ENCODE measurements around the gene BACH2. TPM values are rescaled to one million over a fixed set of nuclear protein-coding genes. Genes with fewer than 3 reads are reported as not detected.
"Not testable (repeated sequence)": the region's sequence is repeated elsewhere in the genome, so short reads cannot be mapped to it uniquely, and the experiment has no call there.

BACH2 gene
- total RNA-seq, 2 experiments from 2014 or later = 75.1 to 77.9 TPM

GRCh38 chr6:90140683-90141082, 156.0 kb downstream of the BACH2 start:
- peaks cover 87% of the 10 kb centered on the region for H3K4me1 Mint-ChIP-seq (ENCODE audit: low read depth)
- intact Hi-C loops (cut with micrococcal nuclease) = no loop called here
- no peaks in the 10 kb centered on the region for H3K27me3 Mint-ChIP-seq (ENCODE audit: low read depth)
- DNase-seq = no peak
- no peaks in the 10 kb centered on the region for H3K9me3 Mint-ChIP-seq
- CTCF ChIA-PET = interaction anchor here (1.6 kb wide), 1 partner anchor 8 kb away, joined by 5 read pairs; no protein-coding TSS in a partner anchor
- H3K4me3 Mint-ChIP-seq = no peak overlapping the region
- no peak overlapping the region for H3K27ac Mint-ChIP-seq
- H3K36me3 Mint-ChIP-seq (ENCODE audit: low read depth) = peaks cover 8% of the 10 kb centered on the region

GRCh38 chr6:90139272-90139817, 157.3 kb downstream of the BACH2 start:
- H3K4me3 Mint-ChIP-seq = no peak overlapping the region
- CTCF ChIA-PET = interaction anchor here (0.6 to 2.0 kb wide), 3 partner anchors 39 to 58 kb away, joined by 3 to 7 read pairs (median 4); no protein-coding TSS in a partner anchor
- peak overlapping the region; percentile 60 for H3K27ac Mint-ChIP-seq
- H3K4me1 Mint-ChIP-seq (ENCODE audit: low read depth) = peaks cover 82% of the 10 kb centered on the region
- peaks cover under 1% of the 10 kb centered on the region for H3K9me3 Mint-ChIP-seq
- DNase-seq = peak; percentile 49
- peaks cover 14% of the 10 kb centered on the region for H3K36me3 Mint-ChIP-seq (ENCODE audit: low read depth)
- H3K27me3 Mint-ChIP-seq (ENCODE audit: low read depth) = no peaks in the 10 kb centered on the region
- intact Hi-C loops (cut with micrococcal nuclease) = no loop called here

- peaks cover 19% of the 10 kb centered on the region for H3K36me3 Mint-ChIP-seq (ENCODE audit: low read depth)
- H3K27ac Mint-ChIP-seq = peak overlapping the region; percentile 50
- peaks cover 75% of the 10 kb centered on the region for H3K4me1 Mint-ChIP-seq (ENCODE audit: low read depth)
- no peak overlapping the region for H3K4me3 Mint-ChIP-seq
- no peaks in the 10 kb centered on the region for H3K27me3 Mint-ChIP-seq (ENCODE audit: low read depth)
- CTCF ChIA-PET = interaction anchor here (1.1 to 1.3 kb wide), 2 partner anchors 20 to 43 kb away, joined by 3 to 4 read pairs; no protein-coding TSS in a partner anchor
- intact Hi-C loops (cut with micrococcal nuclease) = loop anchor here (1.0 kb wide), 1 partner anchor 13 kb away; no protein-coding TSS in a partner anchor
- DNase-seq = no peak
- peaks cover 2% of the 10 kb centered on the region for H3K9me3 Mint-ChIP-seq
Observed at GRCh38 chr6:90136837-90137568, 159.6 kb downstream of the BACH2 start.

DNA sequence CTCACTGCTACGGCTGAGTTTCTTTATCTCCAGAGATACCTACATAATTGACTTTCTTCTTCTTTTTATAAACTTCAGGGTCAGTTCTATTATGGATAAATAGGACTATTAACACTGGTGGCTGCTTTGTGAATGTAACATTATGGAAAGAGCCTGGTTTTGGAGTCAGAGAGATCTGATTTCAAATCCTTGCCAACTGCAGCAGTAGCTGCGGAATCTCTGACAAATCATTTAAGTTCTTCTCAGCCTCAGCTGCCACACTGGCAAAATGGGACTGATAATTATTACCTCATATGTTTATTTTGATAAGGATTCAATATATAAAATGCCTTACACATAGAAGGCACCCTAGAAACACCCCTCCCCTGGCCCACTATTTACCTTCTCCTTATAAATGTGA, 160.5 kb downstream of the BACH2 start:
- Mint-ChIP-seq H3K27ac (peak overlapping the region; percentile 18), H3K36me3 (ENCODE audit: low read depth) (peaks cover 19% of the 10 kb centered on the region), H3K27me3 (ENCODE audit: low read depth) (no peaks in the 10 kb centered on the region), H3K9me3 (peaks cover 2% of the 10 kb centered on the region), H3K4me3 (no peak overlapping the region), H3K4me1 (ENCODE audit: low read depth) (peaks cover 78% of the 10 kb centered on the region)
- intact Hi-C loops (cut with micrococcal nuclease) = no loop called here
- CTCF ChIA-PET = interaction anchor here (0.6 to 1.3 kb wide), 3 partner anchors 16 to 284 kb away, joined by 3 to 5 read pairs (median 3); no protein-coding TSS in a partner anchor
- no peak for DNase-seq

- Mint-ChIP-seq H3K27ac (peak overlapping the region; percentile 18), H3K36me3 (ENCODE audit: low read depth) (peaks cover 21% of the 10 kb centered on the region), H3K27me3 (ENCODE audit: low read depth) (no peaks in the 10 kb centered on the region), H3K4me3 (no peak overlapping the region), H3K9me3 (peaks cover 2% of the 10 kb centered on the region), H3K4me1 (ENCODE audit: low read depth) (peaks cover 82% of the 10 kb centered on the region)
- intact Hi-C loops (cut with micrococcal nuclease) = no loop called here
- CTCF ChIA-PET = interaction anchor here (0.6 to 1.3 kb wide), 3 partner anchors 16 to 283 kb away, joined by 3 to 5 read pairs (median 3); no protein-coding TSS in a partner anchor
- DNase-seq = no peak
Observed at GRCh38 chr6:90135667-90136066, 161.0 kb downstream of the BACH2 start.

- H3K27me3 Mint-ChIP-seq (ENCODE audit: low read depth); H3K9me3 Mint-ChIP-seq; H3K27ac Mint-ChIP-seq; H3K4me3 Mint-ChIP-seq; DNase-seq; CTCF ChIA-PET: not testable (repeated sequence)
- Mint-ChIP-seq H3K36me3 (ENCODE audit: low read depth) (peaks cover 28% of the 10 kb centered on the region), H3K4me1 (ENCODE audit: low read depth) (peaks cover 70% of the 10 kb centered on the region)
- intact Hi-C loops (cut with micrococcal nuclease) = loop anchor here (5.0 kb wide), 1 partner anchor 726 kb away; no protein-coding TSS in a partner anchor
Observed at GRCh38 chr6:90133664-90134063, 163.0 kb downstream of the BACH2 start.

GRCh38 chr6:90131614-90132423, 164.8 kb downstream of the BACH2 start:
- Mint-ChIP-seq H3K27ac (peak overlapping the region; percentile 54), H3K9me3 (peaks cover 2% of the 10 kb centered on the region), H3K4me3 (no peak overlapping the region), H3K4me1 (ENCODE audit: low read depth) (peaks cover 66% of the 10 kb centered on the region), H3K27me3 (ENCODE audit: low read depth) (no peaks in the 10 kb centered on the region), H3K36me3 (ENCODE audit: low read depth) (peaks cover 43% of the 10 kb centered on the region)
- DNase-seq = no peak
- intact Hi-C loops (cut with micrococcal nuclease) = loop anchor here (5.0 kb wide), 1 partner anchor 725 kb away; no protein-coding TSS in a partner anchor
- CTCF ChIA-PET = interaction anchor here (0.9 to 1.7 kb wide), 4 partner anchors 10 to 46 kb away, joined by 3 to 5 read pairs (median 4); no protein-coding TSS in a partner anchor

GRCh38 chr6:90131125-90131524, 165.5 kb downstream of the BACH2 start:
- peaks cover 68% of the 10 kb centered on the region for H3K4me1 Mint-ChIP-seq (ENCODE audit: low read depth)
- CTCF ChIA-PET = interaction anchor here (1.0 kb wide), 1 partner anchor 10 kb away, joined by 4 read pairs; no protein-coding TSS in a partner anchor
- intact Hi-C loops (cut with micrococcal nuclease) = loop anchor here (5.0 kb wide), 1 partner anchor 724 kb away; no protein-coding TSS in a partner anchor

DNA sequence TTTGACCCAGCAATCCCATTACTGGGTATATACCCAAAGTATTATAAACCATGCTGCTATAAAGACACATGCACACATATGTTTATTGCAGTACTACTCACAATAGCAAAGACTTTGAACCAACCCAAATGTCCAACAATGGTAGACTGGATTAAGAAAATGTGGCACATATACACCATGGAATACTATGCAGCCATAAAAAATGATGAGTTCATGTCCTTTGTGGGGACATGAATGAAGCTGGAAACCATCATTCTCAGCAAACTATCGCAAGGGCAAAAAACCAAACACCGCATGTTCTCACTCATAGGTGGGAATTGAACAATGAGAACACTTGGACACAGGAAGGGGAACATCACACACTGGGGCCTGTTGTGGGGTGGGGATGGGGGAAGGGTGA, 168.0 kb downstream of the BACH2 start:
- intact Hi-C loops (cut with micrococcal nuclease); H3K9me3 Mint-ChIP-seq; H3K27ac Mint-ChIP-seq; DNase-seq; H3K27me3 Mint-ChIP-seq (ENCODE audit: low read depth); H3K4me3 Mint-ChIP-seq: not testable (repeated sequence)
- Mint-ChIP-seq H3K4me1 (ENCODE audit: low read depth) (peaks cover 78% of the 10 kb centered on the region), H3K36me3 (ENCODE audit: low read depth) (peaks cover 43% of the 10 kb centered on the region)
- CTCF ChIA-PET = interaction anchor here (1.5 kb wide), 1 partner anchor 11 kb away, joined by 3 read pairs; no protein-coding TSS in a partner anchor

More at GRCh38 chr6:90131125-90131524, 165.5 kb downstream of the BACH2 start:
- Mint-ChIP-seq H3K4me3 (no peak overlapping the region), H3K36me3 (ENCODE audit: low read depth) (peaks cover 47% of the 10 kb centered on the region), H3K27me3 (ENCODE audit: low read depth) (no peaks in the 10 kb centered on the region), H3K9me3 (peaks cover 2% of the 10 kb centered on the region), H3K27ac (no peak overlapping the region)
- no peak for DNase-seq

DNA sequence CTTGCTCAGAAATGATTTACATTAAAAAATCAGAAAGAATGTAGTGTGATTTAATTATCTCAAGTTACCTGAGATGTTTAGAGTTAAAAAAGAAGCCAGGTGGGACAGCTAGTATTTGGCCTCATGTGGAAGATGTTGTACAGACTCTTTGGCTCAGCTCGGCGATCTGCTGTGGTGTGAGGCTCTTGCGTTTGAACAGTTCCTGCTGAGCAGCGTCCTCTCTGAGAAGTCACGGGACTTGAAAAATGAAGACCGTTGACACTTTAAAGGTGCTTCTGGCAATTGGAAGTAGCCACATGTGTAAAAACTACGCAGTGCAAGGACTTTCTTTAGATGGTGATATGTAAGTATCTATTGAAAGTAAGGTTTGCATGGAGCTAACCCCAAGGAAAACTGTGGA, 169.0 kb downstream of the BACH2 start:
- Mint-ChIP-seq H3K4me1 (ENCODE audit: low read depth) (peaks cover 80% of the 10 kb centered on the region), H3K36me3 (ENCODE audit: low read depth) (peaks cover 46% of the 10 kb centered on the region), H3K4me3 (peak overlapping the region; percentile 44), H3K9me3 (no peaks in the 10 kb centered on the region), H3K27me3 (ENCODE audit: low read depth) (no peaks in the 10 kb centered on the region), H3K27ac (peak overlapping the region; percentile 83)
- intact Hi-C loops (cut with micrococcal nuclease) = no loop called here
- CTCF ChIA-PET = interaction anchor here (1.1 to 1.5 kb wide), 2 partner anchors 10 to 74 kb away, joined by 3 read pairs; no protein-coding TSS in a partner anchor
- DNase-seq = peak; percentile 51

DNA sequence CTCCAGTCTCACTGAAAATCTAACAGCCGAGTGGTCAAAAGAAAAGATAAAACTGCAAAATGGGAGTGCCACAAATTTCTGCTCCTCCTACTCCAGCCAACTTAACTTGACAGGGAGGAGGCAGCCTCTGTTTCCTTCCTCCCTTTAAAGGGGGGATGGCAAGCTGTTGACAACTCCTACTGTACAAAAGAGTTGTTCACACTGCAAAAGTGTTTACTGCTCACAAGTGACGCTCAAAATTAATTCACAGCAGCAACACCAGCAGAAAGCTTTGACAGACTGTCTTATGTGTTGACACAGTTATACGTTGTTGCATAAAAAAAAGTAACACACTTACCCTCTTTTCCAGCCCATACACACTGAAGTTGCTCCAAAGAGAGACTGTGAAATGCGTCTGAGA, 169.8 kb downstream of the BACH2 start:
- no peak for DNase-seq
- CTCF ChIA-PET = interaction anchor here (0.9 kb wide), 1 partner anchor 44 kb away, joined by 3 read pairs; no protein-coding TSS in a partner anchor
- H3K36me3 Mint-ChIP-seq (ENCODE audit: low read depth) = peaks cover 47% of the 10 kb centered on the region
- no peaks in the 10 kb centered on the region for H3K9me3 Mint-ChIP-seq
- H3K4me3 Mint-ChIP-seq = peak overlapping the region; percentile 44
- H3K27ac Mint-ChIP-seq = peak overlapping the region; percentile 83
- intact Hi-C loops (cut with micrococcal nuclease) = no loop called here
- H3K27me3 Mint-ChIP-seq (ENCODE audit: low read depth) = no peaks in the 10 kb centered on the region
- H3K4me1 Mint-ChIP-seq (ENCODE audit: low read depth) = peaks cover 80% of the 10 kb centered on the region

Measured in activated naive CD4-positive, alpha-beta T cell treated with anti-CD3 and anti-CD28 coated beads for 36 hours (primary cell).